Activated CD8-positive, alpha-beta memory T cell treated with anti-CD3 and anti-CD28 coated beads, Interleukin-2, amount 50 U/mL, for 4 hours (primary cell): ENCODE results near the gene RPGRIP1.
"Not testable (repeated sequence)": the region's sequence is repeated elsewhere in the genome, so short reads cannot be mapped to it uniquely, and the experiment has no call there.

ENCODE experiments used
- DNase-seq: peaks from one replicate; pipeline ENCODE4 v3.0.0-alpha.2; 2020

The RPGRIP1 gene

GRCh38 chr14:21279783-21280182 lies at the start of gene RPGRIP1:
TSS of gene RPGRIP1 (plus strand) at chr14:21280083. CDS start at chr14:21287977, 7,894 bp downstream.
- DNase-seq, result no peak

DNA sequence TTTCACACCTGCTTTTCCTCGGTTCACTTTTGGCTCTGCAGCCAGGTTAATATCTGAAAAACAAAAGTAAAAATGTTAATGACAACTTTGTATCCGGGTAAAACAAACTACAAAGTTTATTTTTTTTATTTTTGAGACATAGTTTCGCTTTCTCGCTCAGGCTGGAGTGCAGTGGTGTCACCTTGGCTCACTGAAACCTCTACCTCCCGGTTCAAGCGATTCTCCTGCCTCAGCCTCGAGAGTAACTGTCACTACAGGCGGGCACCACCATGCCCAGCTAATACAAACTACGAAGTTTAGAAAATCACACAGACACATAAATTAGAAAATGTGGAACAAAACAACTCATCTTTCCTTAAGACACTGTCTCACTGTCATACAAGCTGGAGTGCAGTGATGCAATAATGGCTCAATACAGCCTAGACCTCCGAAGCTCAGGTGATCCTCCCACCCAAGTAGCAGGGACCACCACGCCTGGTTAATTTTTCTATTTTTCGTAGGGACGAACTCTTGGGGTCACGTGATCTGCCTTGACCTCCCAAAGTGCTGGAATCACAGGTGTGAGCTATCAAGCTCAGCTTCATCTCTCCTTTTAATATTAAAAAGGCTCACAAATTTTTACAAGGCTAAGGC lies 48.7 kb upstream of the RPGRIP1 start:
- DNase-seq, result no peak

DNA sequence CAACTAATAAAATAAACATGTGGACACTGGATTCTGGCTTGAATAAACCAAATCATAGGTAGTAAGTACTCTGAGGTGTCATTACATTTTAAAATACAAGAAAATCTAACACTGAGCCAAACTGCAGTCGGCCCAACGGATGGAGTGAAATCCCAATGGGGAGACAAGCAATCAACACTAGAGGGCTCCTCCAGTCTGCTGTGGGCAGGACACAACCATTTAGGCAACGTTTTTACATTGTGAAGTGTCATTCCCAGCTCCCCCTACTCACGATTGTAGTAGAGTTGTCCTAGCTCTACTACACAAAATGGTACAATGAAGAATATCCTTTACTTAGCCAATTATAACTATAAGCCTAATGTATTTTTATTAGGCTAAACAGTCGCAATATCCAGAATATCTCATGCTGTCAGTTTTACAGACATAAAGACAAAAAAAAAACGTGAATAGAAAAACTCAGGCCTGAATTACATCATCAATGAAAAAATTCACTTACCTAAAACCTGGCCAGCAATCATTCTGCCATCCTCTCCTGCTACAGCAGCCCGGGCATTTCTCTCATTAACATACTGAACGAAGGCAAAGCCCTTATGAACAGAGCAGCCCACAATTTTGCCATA lies 46.3 kb upstream of the RPGRIP1 start:
- no peak for DNase-seq

GRCh38 chr14:21234112-21234511 lies 45.8 kb upstream of the RPGRIP1 start:
- no peak for DNase-seq

DNA sequence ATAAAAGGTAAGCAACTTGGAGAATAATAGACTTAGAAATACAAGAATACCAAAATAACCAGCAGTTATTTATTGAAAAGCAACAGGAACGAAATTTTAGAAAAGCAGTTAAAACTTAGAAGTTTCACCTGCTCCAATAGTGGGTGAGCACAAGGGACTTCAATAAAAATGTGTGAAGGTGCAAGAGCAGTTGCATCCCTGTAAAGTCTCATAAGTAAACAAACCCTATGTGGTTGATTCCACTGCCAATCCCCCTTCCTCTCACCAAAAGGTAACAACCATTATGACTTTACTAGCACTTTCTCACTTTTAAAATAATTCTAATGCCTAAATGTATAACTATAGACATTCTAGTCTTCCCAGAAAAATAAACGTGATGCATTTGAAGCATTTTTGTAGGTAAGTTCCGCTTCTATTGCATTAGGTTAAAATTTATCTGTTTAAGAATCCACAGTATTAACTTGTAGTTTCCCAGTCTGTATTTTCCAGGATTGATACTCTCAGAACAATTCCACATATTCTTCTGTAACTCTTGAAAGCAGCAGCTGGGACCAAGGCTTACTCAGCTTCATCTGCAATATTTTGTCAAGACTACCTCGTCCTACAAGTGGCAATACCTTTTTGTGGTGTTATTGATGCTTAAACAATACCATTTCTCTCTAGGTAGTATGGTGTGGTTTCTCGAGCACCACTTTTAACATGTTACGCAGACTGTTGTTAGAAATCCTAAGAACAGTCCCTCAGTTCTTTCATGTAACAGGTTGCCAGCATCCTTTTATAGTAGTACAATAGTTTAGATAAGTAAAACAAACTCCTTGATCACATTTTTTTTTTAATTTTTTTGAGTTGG lies 42.7 kb upstream of the RPGRIP1 start:
- DNase-seq, result no peak

DNA sequence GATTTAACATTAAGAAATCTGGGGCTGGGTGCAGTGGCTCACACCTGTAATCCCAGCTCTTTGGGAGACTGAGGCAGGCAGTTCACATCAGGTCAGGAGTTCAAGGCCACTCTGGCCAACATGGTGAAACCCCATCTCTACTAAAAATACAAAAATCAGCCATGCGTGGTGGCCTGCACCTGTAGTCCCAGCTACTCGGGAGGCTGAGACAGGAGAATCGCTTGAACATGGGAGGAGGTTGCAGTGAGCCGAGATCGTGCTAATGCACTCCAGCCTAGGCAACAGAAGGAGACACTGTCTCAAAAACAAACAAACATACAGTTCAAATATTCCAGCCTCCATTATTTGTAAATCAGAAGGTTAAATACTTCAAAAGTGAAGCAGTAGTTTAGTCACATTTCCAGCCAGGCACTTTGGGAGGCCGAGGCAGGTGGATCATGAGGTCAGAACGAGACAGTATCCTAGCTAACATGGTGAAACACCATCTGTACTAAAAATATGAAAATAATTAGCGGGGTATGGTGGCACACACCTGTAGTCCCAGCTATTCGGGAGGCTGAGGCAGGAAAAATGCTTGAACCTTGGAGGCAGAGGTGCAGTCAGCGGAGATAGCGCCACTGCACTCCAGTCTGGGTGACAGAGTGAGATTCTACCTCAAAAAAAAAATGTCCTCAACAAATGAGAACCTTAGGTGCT lies 40.9 kb upstream of the RPGRIP1 start:
- DNase-seq, result no peak

- DNase-seq, result no peak
Observed at GRCh38 chr14:21240417-21240816, 39.5 kb upstream of the RPGRIP1 start.

- DNase-seq, result no peak
Observed at GRCh38 chr14:21241218-21241819, 38.6 kb upstream of the RPGRIP1 start.

- DNase-seq, result no peak
Observed at GRCh38 chr14:21244544-21244943, 35.3 kb upstream of the RPGRIP1 start.

DNA sequence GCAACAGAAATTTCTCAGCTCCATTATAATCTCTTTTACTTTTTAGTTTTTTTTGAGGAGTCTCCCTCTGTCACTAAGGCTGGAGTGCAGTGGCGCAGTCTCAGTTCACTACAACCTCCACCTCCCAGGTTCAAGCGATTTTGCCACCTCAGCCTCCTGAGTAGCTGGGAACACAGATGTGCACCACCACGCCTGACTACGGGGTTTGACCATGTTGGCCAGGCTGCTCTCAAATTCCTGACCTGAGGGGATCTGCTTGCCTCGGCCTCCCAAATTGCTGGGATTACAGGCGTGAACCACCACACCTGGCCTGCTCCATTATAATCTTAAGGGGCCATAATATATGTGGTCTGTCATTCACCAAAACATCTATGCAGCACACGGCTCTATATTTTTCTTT lies 34.1 kb upstream of the RPGRIP1 start:
- DNase-seq, result no peak

DNA sequence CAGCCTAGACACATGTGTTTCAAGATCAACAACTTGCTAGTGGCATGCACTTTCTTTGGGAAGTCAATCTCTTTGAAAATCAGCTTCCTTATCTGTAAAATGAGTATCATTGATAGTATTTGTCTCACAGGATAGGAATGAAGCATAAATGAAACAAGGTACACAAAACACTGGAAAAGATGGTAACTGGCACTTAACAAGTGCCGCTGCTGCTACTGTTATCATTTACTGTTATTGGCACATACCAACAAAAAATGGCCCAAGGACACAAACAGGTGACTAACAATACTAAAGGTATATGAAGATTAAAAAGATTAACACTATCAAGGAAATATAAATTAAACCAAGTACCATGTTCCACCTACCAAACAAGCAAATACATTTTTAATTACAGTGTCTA lies 31.5 kb upstream of the RPGRIP1 start:
- DNase-seq, result no peak

DNA sequence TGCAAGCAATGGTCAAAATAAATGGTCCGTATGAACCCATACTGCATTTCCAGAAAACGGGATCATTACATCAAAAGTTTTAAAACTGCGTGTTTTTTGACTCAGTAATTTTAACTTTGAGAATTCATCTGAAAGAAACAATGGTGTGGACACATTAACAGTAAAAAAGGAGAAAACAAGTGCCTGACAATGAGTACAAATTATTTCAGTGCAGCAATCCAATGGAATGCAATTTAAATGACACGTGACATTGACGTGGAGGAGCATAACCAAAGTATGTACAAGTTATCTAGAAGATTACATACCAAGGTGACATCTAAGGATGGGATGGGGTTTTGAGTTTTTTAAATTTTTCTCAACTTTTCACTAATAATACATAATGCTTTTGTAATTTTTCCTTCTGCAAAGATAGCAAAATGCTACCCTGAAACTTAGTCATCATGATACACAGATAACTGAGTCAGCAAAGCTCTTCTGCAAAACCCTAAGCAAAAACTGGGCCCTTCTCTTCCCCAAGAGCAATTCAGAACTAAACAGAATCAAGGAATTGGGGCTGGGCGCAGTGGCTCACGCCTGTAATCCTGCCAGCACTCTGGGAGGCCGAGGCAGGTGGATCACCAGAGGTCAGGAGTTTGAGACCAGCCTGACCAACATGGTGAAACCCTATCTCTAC lies 31.0 kb upstream of the RPGRIP1 start:
- no peak for DNase-seq

DNA sequence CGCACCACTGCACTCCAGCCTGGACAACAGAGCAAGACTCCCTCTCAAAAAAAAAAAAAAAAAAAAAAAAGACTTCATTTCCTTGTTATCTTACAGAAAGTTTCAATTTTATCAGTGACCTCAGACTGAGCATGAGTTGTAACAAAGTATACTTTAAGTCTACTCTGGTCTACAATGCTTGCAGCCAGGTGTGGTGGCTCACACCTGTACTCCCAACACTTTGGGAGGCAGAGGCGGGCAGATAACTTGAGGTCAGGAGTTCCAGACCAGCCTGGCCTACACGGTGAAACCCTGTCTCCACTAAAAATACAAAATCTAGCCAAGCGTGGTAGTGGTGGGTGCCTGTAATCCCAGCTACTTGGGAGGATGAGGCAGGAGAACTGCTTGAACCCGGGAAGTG lies 28.7 kb upstream of the RPGRIP1 start:
- no peak for DNase-seq

GRCh38 chr14:21252149-21252548 lies 27.7 kb upstream of the RPGRIP1 start:
- DNase-seq, result no peak

DNA sequence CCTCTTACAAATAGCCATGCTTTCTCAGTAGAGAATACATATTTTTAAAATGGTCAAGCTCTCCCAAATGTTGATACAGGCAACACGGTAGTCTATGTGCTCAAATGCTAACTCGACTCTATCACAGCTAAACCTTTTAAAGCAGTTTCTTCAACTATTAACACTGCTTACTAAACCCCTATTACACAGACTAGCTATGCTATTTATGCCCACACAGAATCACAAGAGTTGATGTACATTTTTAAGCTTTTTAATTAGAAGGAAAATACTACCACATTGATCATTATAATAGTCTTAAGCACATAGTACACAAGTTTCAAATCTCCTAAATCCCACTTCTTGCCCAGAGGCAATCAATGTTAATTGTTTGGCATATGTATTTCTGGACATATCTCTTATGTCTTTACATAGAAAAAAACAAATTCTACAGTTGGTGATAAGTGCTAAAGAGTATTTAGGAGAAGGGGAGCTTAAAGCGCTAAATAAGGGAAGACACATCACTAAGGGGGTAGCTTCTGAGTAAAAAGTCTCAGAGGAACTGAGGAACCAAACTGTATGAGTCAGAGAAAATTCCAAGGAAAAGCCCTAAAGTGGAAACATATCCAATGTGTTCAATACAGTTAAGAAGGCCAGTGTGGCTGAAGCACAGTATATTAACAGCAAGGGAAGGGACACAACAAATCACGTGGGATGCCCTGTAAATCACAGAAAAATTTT lies 24.3 kb upstream of the RPGRIP1 start:
- no peak for DNase-seq

DNA sequence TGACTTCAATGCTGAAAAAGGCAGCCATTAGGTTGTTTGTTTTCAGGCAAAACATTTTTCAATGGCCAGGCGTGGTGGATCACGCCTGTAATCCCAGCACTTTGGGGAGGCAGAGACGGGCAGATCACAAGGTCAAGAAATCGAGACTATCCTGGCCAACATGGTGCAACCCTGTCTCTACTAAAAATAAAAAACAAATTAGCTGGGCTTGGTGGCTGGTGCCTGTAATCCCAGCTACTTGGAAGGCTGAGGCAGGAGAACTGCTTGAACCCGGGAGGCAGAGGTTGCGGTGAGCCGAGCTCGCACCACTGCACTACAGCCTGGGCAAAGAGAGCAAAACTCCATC lies 23.8 kb upstream of the RPGRIP1 start:
- DNase-seq, result not testable (repeated sequence)

DNA sequence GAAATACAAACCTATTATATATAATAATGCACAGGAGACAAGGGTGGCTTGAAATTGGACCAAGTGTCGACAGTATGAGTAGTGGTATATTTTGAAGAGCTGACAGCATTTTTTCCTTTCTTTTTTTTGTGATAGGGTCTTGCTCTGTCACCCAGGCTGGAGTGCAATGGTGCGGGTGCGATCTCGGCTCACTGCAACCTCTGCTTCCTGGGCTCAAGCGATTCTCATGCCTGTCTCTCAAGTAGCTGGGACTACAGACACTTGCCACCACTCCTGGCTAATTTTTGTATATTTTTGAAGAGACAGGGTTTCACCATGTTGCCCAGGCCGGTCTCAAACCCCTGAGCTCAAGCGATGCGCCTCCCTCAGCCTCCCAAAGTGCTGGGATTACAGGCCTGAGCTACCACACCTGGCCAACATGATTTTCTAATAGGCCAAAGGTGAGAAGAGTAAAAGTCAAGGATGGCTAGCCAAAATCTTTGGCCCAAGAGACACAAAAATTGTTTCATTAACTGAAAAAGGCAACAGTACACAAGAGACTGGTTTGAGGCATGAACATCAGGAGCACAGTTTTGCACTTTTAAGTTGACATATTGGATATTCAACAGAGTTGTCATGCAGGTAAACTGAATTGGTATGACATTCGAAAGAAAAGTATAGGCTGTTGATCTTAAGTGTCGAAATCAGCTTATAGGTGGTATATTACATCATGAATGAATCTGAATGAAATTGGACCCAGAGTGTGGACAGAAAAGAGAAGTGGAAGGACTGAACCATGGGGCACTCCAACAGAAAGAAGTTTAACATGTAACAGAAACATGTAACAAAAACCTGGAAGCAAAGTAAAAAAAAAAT lies 23.1 kb upstream of the RPGRIP1 start:
- DNase-seq, result no peak

DNA sequence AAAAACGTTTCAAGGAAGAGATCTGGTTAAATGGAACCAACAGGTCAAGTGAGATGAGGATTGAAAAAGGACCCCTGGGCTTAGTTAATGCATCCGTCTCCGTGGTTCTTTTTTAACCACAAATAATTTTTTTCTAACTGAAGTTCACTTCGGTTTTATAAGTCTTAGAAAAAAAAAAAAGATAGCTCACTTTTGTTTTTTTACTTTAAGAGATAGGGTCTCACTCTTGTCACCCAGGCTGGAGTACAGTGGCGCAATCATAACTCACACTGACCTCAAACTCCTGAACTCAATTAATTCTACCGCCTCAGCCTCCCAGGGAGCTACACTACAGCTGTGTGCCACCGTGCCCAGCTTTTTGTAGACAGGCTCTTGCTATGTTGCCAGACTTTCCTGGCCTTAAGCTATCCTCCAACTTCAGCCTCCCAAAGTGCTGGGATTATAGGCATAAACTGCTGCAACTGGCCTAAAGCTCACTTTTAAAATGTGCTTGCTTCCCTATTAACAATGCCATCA lies 22.4 kb upstream of the RPGRIP1 start:
- no peak for DNase-seq

DNA sequence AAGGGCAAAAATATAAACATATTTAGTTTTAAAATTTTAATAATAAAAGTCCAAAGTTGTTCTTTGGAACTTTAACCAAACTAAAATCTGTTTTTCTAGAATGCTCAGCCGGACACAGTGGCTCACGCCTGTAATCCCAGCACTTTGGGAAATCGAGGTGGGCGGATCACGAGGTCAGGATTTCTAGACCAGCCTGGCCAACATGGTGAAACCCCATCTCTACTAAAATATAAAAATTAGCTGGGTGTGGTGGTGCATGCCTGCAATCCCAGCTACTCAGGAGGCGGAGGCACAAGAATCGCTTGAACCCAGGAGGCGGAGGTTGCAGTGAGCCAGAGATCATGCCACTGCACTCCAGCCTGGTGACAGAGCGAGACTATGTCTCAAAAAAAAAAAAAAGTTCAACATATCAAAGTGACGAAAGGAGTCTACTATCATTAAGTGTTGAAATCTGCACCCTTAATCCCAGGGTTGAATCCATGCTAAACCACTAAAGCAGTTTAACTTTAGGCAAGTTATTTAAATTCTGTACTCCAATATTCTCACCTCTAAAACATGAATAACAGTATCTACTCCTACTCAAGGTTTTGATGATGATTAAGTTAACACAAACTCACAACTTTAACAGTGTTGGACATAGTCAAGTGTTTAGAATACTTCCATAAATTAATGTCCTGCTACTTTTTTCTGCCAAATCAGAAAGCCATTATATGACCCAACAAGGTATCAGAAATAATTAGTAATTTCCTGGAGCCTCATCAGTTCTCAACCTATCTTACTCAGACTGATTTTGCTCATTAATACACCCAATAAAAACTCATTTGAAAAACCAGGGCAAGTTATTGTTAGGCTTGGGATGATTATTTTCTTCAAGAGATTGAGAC lies 21.6 kb upstream of the RPGRIP1 start:
- no peak for DNase-seq
